ENCODE results near the gene ARHGAP26. TPM values are rescaled to one million over a fixed set of nuclear protein-coding genes. Genes with fewer than 3 reads are reported as not detected.

The ARHGAP26 gene
- total RNA-seq, 6 experiments from 2014 or later, result 6.7 to 14.5 (median 8.3) TPM

GRCh38 chr5:142769251-142769792, 855 bp upstream of the ARHGAP26 start:
- Histone ChIP-seq H3K9me3 (no peaks in the 10 kb centered on the region), H3K27me3 (no peaks in the 10 kb centered on the region), H3K36me3 (no peaks in the 10 kb centered on the region), H3K4me1 (no peaks in the 10 kb centered on the region), H3K4me3 (peak overlapping the region; percentile 75 to 87 (median 75)), H3K27ac (peak overlapping the region in 2 of 3 donors; percentile 81 to 82)
- DNase-seq (no peak), ATAC-seq (no peak)
- intact Hi-C loops (cut with DNase I), result loop anchor here in 1 of 2 donors (10.0 kb wide), 1 partner anchor 105 kb away; no protein-coding TSS in a partner anchor
- TF ChIP-seq CTCF (IDR thresholded peaks at IDR 0.05) (peak in 1 of 4 donors; percentile 9), POLR2A (IDR thresholded peaks at IDR 0.05) (no peak)
- 2% methylated on average over 15 of the region's 15 CpGs for WGBS (ENCODE audit: insufficient coverage, low coverage, low lambda C conversion rate, missing lambda C conversion rate)

- TF ChIP-seq POLR2A (IDR thresholded peaks at IDR 0.05) (no peak), CTCF (IDR thresholded peaks at IDR 0.05) (peak in 1 of 4 donors; percentile 16)
- Histone ChIP-seq H3K4me3 (peak overlapping the region; percentile 75 to 87 (median 75)), H3K4me1 (no peaks in the 10 kb centered on the region), H3K36me3 (no peaks in the 10 kb centered on the region), H3K27ac (peak overlapping the region; percentile 62 to 82 (median 81)), H3K27me3 (no peaks in the 10 kb centered on the region), H3K9me3 (no peaks in the 10 kb centered on the region)
- 2% methylated on average over 13 of the region's 86 CpGs for WGBS (ENCODE audit: insufficient coverage, low coverage, low lambda C conversion rate, missing lambda C conversion rate)
- peak; percentile 69 to 77 (median 71) for DNase-seq
- intact Hi-C loops (cut with DNase I), result no loop called here
- peak; percentile 31 to 56 (median 50) for ATAC-seq
These were observed 753 bp downstream of the ARHGAP26 start for GRCh38 chr5:142770650-142771609.

- ATAC-seq (no peak), DNase-seq (no peak)
- no peaks in the 10 kb centered on the region for H3K36me3 ChIP-seq
- H3K27me3 ChIP-seq, result no peaks in the 10 kb centered on the region
- WGBS (ENCODE audit: insufficient coverage, low coverage, low lambda C conversion rate, missing lambda C conversion rate), result 38% methylated on average over 5 of the region's 5 CpGs
- H3K9me3 ChIP-seq, result no peaks in the 10 kb centered on the region
- intact Hi-C loops (cut with DNase I), result no loop called here
- H3K27ac ChIP-seq, result peak overlapping the region in 2 of 3 donors; percentile 81 to 82
- no peaks in the 10 kb centered on the region for H3K4me1 ChIP-seq
- H3K4me3 ChIP-seq, result peak overlapping the region; percentile 75 to 87 (median 75)
- no peak for TF ChIP-seq CTCF (IDR thresholded peaks at IDR 0.05)
- TF ChIP-seq POLR2A (IDR thresholded peaks at IDR 0.05), result no peak
These were observed 1.5 kb downstream of the ARHGAP26 start for GRCh38 chr5:142771666-142772065.

- Histone ChIP-seq H3K4me3 (no peak overlapping the region), H3K27ac (no peak overlapping the region), H3K4me1 (no peaks in the 10 kb centered on the region), H3K27me3 (no peaks in the 10 kb centered on the region), H3K36me3 (no peaks in the 10 kb centered on the region), H3K9me3 (no peaks in the 10 kb centered on the region)
- intact Hi-C loops (cut with DNase I), result no loop called here
- ATAC-seq, result no peak
- 70% methylated on average over 6 of the region's 6 CpGs for WGBS (ENCODE audit: insufficient coverage, low coverage, low lambda C conversion rate, missing lambda C conversion rate)
- TF ChIP-seq POLR2A (IDR thresholded peaks at IDR 0.05) (no peak), CTCF (IDR thresholded peaks at IDR 0.05) (no peak)
- no peak for DNase-seq
These were observed 2.5 kb downstream of the ARHGAP26 start for GRCh38 chr5:142772446-142773293.
